HFFc6 (cell line): ENCODE measurements around the gene GCSAM. TPM values are rescaled to one million over a fixed set of nuclear protein-coding genes. Genes with fewer than 3 reads are reported as not detected.
"Not testable (repeated sequence)": the region's sequence is repeated elsewhere in the genome, so short reads cannot be mapped to it uniquely, and the experiment has no call there.

ENCODE experiments used
- DNase-seq: peaks from one replicate; pipeline ENCODE4 v3.0.0-alpha.2; 2018
- H3K27ac Mint-ChIP-seq: 2 replicates; pipeline ENCODE4 v1.8.0; 2020; ENCODE audit warnings: mild to moderate bottlenecking, mixed read lengths
- H3K27me3 Mint-ChIP-seq: 2 replicates; pipeline ENCODE4 v1.8.0; 2021; ENCODE audit warnings: mild to moderate bottlenecking, moderate library complexity, mixed read lengths; ENCODE audit not compliant: insufficient read depth
- H3K36me3 Mint-ChIP-seq: 2 replicates; pipeline ENCODE4 v1.8.0; 2021; ENCODE audit warnings: low read depth, mixed read lengths
- H3K4me1 Mint-ChIP-seq: 2 replicates; pipeline ENCODE4 v1.8.0; 2020; ENCODE audit warnings: low read depth, mixed read lengths
- H3K4me3 Mint-ChIP-seq: 2 replicates; pipeline ENCODE4 v1.8.0; 2020; ENCODE audit warnings: mild to moderate bottlenecking, moderate library complexity, mixed read lengths
- H3K9me3 Mint-ChIP-seq: 2 replicates; pipeline ENCODE4 v1.8.0; 2020; ENCODE audit warnings: mild to moderate bottlenecking, mixed read lengths
- CTCF ChIP-seq: fragments of 200-600 bp; sonication (generic); IDR thresholded peaks from 2 replicates; pipeline ENCODE4 v1.5.0; 2021; ENCODE audit warnings: antibody characterized with exemption, mild to moderate bottlenecking
- microRNA-seq: library from miRNA; unstranded; fragments of <30 nt; microRNA quantifications from one replicate; pipeline ENCODE4, GENCODE V29; 2019
- total RNA-seq, 6 experiments: library from RNA; stranded (reverse); fragmentation: NEBNext Ultra II Directional; extraction: Animal tissue kit (Norgen Biotek cat#: 25700); gene quantifications; 2 replicates in 1 of 6; 3 replicates in 5 of 6; pipeline ENCODE4 v1.2.3, GENCODE V29; 2021

The GCSAM gene
- total RNA-seq, 6 experiments from 2014 or later: not detected

GRCh38 chr3:112074616-112075497, 58.2 kb downstream of the GCSAM start:
- peak overlapping the region; percentile 85 for H3K4me3 Mint-ChIP-seq
- peak overlapping the region; percentile 98 for H3K27ac Mint-ChIP-seq
- no peaks in the 10 kb centered on the region; the same call in 1 of the 2 replicates for H3K27me3 Mint-ChIP-seq
- TF ChIP-seq CTCF: no peak
- H3K4me1 Mint-ChIP-seq: peaks cover 31% of the 10 kb centered on the region
- no peaks in the 10 kb centered on the region for H3K9me3 Mint-ChIP-seq
- H3K36me3 Mint-ChIP-seq: peaks cover under 1% of the 10 kb centered on the region; the same call in 1 of the 2 replicates
- DNase-seq: peak; percentile 96

- H3K4me3 Mint-ChIP-seq: peak overlapping the region; percentile 85
- DNase-seq: peak; percentile 60
- H3K27ac Mint-ChIP-seq: peak overlapping the region; percentile 98
- peaks cover 31% of the 10 kb centered on the region for H3K4me1 Mint-ChIP-seq
- no peak for TF ChIP-seq CTCF
- peaks cover 8% of the 10 kb centered on the region; the same call in 1 of the 2 replicates for H3K36me3 Mint-ChIP-seq
- no peaks in the 10 kb centered on the region for H3K9me3 Mint-ChIP-seq
- H3K27me3 Mint-ChIP-seq: no peaks in the 10 kb centered on the region; the same call in 1 of the 2 replicates
These were observed 59.0 kb downstream of the GCSAM start for GRCh38 chr3:112074006-112074405.

GRCh38 chr3:112072387-112073060, 60.5 kb downstream of the GCSAM start:
- not testable (repeated sequence) for H3K27ac Mint-ChIP-seq, H3K27me3 Mint-ChIP-seq
- H3K36me3 Mint-ChIP-seq: peaks cover 11% of the 10 kb centered on the region; the same call in 1 of the 2 replicates

More at GRCh38 chr3:112072387-112073060, 60.5 kb downstream of the GCSAM start:
- not testable (repeated sequence) for H3K4me3 Mint-ChIP-seq, H3K9me3 Mint-ChIP-seq, DNase-seq
- peaks cover 31% of the 10 kb centered on the region for H3K4me1 Mint-ChIP-seq

Small RNA genes within 50 kb of the gene (microRNA-seq; reads per million reads assigned to microRNA genes)
- not detected for gene MIR567

Other genes starting within 250 kb of the GCSAM start
- gene ABHD10, start 154.2 kb downstream of the GCSAM start, total RNA-seq: 10 to 100 TPM; 39.5 to 44.5 (median 41.3) TPM
- gene TAGLN3, start 134.3 kb downstream of the GCSAM start, total RNA-seq: under 1 TPM in 3 of 6 experiments, not detected in 3; 0.26 to 0.63 (median 0.43) TPM
- gene TMPRSS7, start 98.5 kb downstream of the GCSAM start, total RNA-seq: under 1 TPM in 1 of 6 experiments, not detected in 5; 0.10 TPM
- gene C3orf52, start 46.9 kb downstream of the GCSAM start, total RNA-seq: 10 to 100 TPM in 5 of 6 experiments, 1 to 10 TPM in 1; 9.7 to 11.6 (median 10.7) TPM
- not detected for gene SLC9C1, start 161.0 kb upstream of the GCSAM start, total RNA-seq
- not detected for gene CD200, start 199.9 kb upstream of the GCSAM start, total RNA-seq